Activated T-cell treated with anti-CD3 and anti-CD28 coated beads, Interleukin-2, amount 50 U/mL, for 4 hours (primary cell): ENCODE measurements around the gene VEGFB. TPM values are rescaled to one million over a fixed set of nuclear protein-coding genes. Genes with fewer than 3 reads are reported as not detected.

Experiments
- ATAC-seq, 2 donors: fragments of 200-7000 bp; cut with Tn5 transposase; one replicate each; pipeline ENCODE4 v1.10.0; 2021
- DNase-seq: peaks from one replicate; pipeline ENCODE4 v3.0.0-alpha.2; 2020
- H3K27me3 Mint-ChIP-seq: one replicate; pipeline ENCODE4 v1.8.0; 2021; ENCODE audit warnings: low read depth, mixed read lengths
- H3K36me3 Mint-ChIP-seq: one replicate; pipeline ENCODE4 v1.8.0; 2022; ENCODE audit warnings: mixed read lengths; ENCODE audit not compliant: insufficient read depth
- H3K4me1 Mint-ChIP-seq: one replicate; pipeline ENCODE4 v1.8.0; 2021; ENCODE audit warnings: low read depth, mixed read lengths
- H3K4me3 Mint-ChIP-seq: one replicate; pipeline ENCODE4 v1.8.0; 2021; ENCODE audit warnings: mild to moderate bottlenecking, moderate library complexity, mixed read lengths
- H3K9me3 Mint-ChIP-seq: one replicate; pipeline ENCODE4 v1.8.0; 2021; ENCODE audit warnings: mixed read lengths
- total RNA-seq, 3 donors: library from RNA; stranded (reverse); gene quantifications; one replicate each; pipeline ENCODE4 v1.2.1, GENCODE V29; 2021

VEGFB gene
- total RNA-seq, 3 donors from 2014 or later = 41.5 to 75.6 (median 53.2) TPM

DNA sequence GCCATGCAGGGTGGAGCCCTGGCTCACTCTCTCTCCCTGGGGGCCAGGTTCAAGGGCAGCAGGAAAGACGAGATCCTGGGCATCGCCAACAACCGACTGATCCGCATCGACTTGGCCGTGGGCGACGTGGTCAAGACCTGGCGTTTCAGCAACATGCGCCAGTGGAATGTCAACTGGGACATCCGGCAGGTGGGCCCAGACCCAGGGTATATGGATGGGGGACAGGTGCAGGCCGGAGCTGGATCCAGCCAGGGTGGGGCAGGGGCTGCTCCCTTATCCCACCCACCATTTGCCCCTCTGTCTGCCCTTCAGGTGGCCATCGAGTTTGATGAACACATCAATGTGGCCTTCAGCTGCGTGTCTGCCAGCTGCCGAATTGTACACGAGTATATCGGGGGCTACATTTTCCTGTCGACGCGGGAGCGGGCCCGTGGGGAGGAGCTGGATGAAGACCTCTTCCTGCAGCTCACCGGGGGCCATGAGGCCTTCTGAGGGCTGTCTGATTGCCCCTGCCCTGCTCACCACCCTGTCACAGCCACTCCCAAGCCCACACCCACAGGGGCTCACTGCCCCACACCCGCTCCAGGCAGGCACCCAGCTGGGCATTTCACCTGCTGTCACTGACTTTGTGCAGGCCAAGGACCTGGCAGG lies 11.3 kb upstream of the VEGFB start:
- ATAC-seq = no peak
- H3K9me3 Mint-ChIP-seq = no peaks in the 10 kb centered on the region
- no peak overlapping the region for H3K4me3 Mint-ChIP-seq
- peaks cover 21% of the 10 kb centered on the region for H3K4me1 Mint-ChIP-seq
- peaks cover 5% of the 10 kb centered on the region for H3K36me3 Mint-ChIP-seq
- no peak for DNase-seq
- no peaks in the 10 kb centered on the region for H3K27me3 Mint-ChIP-seq

DNA sequence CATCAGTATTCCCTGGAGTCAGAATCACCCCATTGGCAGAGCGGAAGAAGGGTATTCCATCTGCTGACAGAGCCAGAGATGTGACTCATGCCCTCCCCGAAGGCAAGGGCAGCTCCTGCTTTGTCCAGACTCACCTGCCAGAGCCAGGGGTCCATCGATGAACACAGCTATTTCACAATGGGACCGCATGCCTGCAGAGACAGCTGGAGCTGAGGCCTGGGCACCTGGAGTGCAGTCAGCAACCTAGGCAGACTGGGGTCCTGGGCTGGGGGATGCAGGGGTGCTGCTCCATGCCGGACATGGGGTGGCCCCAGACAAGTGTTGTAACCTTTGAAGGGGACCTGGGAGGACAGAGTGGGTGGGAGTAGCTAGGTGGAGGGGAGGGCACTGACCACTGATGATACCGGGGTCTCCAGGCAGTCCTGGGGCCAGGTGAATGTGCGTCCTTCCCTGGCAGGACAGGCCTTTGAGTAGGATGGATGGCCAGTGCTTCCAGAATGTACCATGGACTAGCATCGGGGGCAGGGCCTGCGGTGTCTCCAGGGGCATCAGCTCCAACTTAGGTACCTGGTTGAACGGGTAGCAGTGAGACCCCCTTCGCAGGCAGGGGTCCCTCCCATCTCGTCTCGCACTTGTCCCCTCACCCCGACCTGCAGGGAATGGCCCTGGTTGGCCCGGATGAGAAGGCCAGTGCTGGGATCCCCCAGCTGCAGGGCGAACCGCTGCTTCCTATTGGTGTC lies 10.1 kb upstream of the VEGFB start:
- ATAC-seq (no peak), DNase-seq (no peak)
- Mint-ChIP-seq H3K9me3 (no peaks in the 10 kb centered on the region), H3K27me3 (no peaks in the 10 kb centered on the region), H3K36me3 (no peaks in the 10 kb centered on the region), H3K4me3 (peak overlapping the region; percentile 86), H3K4me1 (peaks cover 28% of the 10 kb centered on the region)

- H3K4me1 Mint-ChIP-seq = peaks cover 35% of the 10 kb centered on the region
- DNase-seq (no peak), ATAC-seq (no peak)
- no peaks in the 10 kb centered on the region for H3K9me3 Mint-ChIP-seq
- H3K36me3 Mint-ChIP-seq = no peaks in the 10 kb centered on the region
- peak overlapping the region; percentile 86 for H3K4me3 Mint-ChIP-seq
- H3K27me3 Mint-ChIP-seq = no peaks in the 10 kb centered on the region
These were observed 9.3 kb upstream of the VEGFB start for GRCh38 chr11:64224891-64225607.

- Mint-ChIP-seq H3K27me3 (no peaks in the 10 kb centered on the region), H3K4me3 (peak within 1 kb of the TSS; percentile 86), H3K36me3 (no peaks in the 10 kb centered on the region), H3K9me3 (no peaks in the 10 kb centered on the region), H3K4me1 (peaks cover 38% of the 10 kb centered on the region)
- DNase-seq (peak; percentile 90), ATAC-seq (peak; percentile 78 to 80)
These were observed 8.5 kb upstream of the VEGFB start, which contains the start of the genes NUDT22 and TRPT1 for GRCh38 chr11:64225608-64226506. TSS of gene NUDT22 (plus strand) at chr11:64226274. CDS start at chr11:64226653, 379 bp downstream. TSS of gene TRPT1 (minus strand) at chr11:64226186. CDS start at chr11:64225860, 326 bp downstream.

GRCh38 chr11:64226507-64227051 lies 7.8 kb upstream of the VEGFB start:
- Mint-ChIP-seq H3K9me3 (no peaks in the 10 kb centered on the region), H3K4me1 (peaks cover 42% of the 10 kb centered on the region), H3K36me3 (no peaks in the 10 kb centered on the region), H3K4me3 (peak overlapping the region; percentile 86), H3K27me3 (no peaks in the 10 kb centered on the region)
- ATAC-seq (peak; percentile 46 to 55), DNase-seq (peak; percentile 38)

DNA sequence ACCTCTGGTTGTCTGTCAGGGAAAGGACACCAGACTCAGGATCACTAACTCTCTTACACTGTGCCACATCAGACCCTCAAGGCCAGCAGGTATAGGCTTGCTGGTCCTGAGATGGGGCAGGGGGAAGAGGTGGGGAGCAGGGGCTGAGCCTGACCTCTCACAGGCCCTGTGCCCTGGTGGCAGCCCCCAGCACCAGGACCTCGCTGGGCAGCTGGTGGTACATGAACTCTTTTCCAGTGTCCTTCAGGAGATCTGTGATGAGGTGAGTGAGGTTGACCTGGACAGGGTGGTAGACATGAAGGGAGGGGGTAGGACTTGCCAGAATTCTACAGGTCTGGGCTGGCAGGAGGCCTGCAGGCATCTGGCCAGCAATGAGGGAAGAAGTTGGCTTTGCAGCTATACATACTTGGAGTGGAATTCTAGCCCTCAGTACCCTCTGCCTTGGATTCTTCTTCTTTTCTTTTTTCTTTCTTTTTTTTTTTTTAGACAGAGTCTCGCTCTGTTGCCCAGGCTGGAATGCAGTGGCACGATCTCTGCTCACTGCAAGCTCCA lies 6.9 kb upstream of the VEGFB start:
- Mint-ChIP-seq H3K27me3 (no peaks in the 10 kb centered on the region), H3K9me3 (no peaks in the 10 kb centered on the region), H3K36me3 (no peaks in the 10 kb centered on the region), H3K4me1 (peaks cover 48% of the 10 kb centered on the region), H3K4me3 (peak overlapping the region; percentile 86)
- ATAC-seq (no peak), DNase-seq (no peak)

DNA sequence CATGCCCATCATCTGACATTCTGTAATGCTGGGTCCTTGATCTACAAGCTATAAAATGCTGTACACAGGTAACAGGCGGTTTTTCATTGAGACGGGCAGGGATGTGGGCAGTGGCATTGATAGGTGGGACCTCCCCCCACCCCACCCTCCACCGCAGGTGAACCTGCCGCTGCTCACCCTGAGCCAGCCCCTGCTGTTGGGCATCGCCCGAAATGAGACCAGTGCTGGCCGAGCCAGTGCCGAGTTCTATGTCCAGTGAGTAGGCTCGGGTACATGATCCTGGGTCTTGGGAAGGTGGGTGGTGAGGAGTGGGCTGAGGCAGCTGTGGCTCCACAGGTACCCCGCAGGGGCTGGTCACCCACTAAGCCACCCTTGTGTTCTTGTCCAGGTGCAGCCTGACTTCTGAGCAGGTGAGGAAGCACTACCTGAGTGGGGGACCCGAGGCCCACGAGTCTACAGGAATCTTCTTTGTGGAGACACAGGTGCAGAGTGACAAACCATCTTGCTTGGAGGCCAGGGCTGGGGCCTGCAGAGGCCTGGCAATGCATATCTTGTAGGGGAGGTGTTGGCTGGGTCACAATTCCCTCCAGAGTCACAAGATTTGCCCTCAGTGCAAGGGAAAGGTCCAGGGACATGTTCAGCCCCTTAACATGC lies 5.2 kb upstream of the VEGFB start:
- no peak for DNase-seq
- no peak for ATAC-seq
- Mint-ChIP-seq H3K27me3 (no peaks in the 10 kb centered on the region), H3K4me1 (peaks cover 54% of the 10 kb centered on the region), H3K36me3 (no peaks in the 10 kb centered on the region), H3K9me3 (no peaks in the 10 kb centered on the region), H3K4me3 (peak overlapping the region; percentile 83)

DNA sequence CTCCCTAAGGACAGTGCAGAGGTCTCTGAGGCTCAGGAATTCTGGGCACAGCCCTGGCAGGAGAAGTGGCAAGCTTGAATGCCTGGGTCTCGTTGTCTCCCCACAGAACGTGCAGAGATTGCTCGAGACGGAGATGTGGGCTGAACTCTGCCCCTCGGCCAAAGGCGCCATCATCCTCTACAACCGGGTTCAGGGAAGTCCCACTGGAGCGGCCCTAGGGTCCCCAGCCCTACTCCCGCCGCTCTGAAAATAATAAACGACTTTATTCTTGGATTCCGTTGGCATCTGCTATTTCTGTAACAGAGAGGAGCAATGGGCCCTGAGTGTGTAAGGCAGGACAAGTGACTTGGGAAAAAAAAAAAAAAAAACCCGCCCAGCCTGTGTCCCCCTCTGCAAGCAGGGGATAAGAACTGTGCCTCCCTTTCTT lies 4.6 kb upstream of the VEGFB start:
- Mint-ChIP-seq H3K27me3 (no peaks in the 10 kb centered on the region), H3K9me3 (no peaks in the 10 kb centered on the region), H3K4me1 (peaks cover 53% of the 10 kb centered on the region), H3K4me3 (peak overlapping the region; percentile 83), H3K36me3 (no peaks in the 10 kb centered on the region)
- no peak for ATAC-seq
- no peak for DNase-seq

DNA sequence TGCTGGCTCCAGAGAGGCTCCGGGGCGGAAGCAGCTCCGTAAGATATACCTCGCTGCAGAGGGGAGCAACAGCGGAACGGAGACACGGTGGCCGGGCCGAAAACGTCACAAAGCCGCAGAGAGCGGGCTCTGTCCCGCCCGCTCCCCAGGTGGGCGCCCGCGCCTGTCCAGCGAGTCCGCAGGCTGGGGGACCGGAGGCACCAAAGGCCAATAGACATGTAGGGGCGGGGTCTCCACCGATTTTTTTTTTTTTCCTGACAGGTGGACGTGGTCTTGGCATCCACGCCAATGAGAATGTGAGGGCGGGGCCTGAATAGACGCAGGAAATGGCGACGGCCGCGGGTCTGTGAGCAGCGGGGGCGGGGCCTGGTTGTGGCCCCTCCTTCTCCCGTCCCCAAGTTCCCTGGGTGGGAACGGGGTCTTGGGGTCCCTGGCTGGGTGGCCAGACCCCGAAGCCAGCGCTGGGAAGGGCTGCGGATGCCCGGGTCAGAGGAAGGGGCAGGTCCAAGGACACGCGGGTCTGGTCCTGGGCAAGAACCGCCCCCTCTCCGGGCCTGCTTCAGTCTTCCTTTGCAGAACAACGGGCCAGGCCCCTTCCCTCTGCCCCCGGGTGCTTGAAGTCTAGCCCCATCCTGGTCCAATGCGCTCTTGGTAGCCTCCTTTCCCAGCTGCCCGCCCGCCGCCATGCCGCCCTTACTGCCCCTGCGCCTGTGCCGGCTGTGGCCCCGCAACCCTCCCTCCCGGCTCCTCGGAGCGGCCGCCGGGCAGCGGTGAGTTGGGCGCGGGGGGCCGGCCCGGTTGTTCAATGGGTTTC lies 4.0 kb upstream of the VEGFB start, which contains the start of gene DNAJC4:
Gene DNAJC4, plus strand, starts transcription at position 378 of the 814 bp plus-strand sequence. Its CDS starts 307 bp downstream, at position 685.
- Mint-ChIP-seq H3K4me3 (peak within 1 kb of the TSS; percentile 83), H3K36me3 (no peaks in the 10 kb centered on the region), H3K27me3 (no peaks in the 10 kb centered on the region), H3K4me1 (peaks cover 51% of the 10 kb centered on the region), H3K9me3 (no peaks in the 10 kb centered on the region)
- peak; percentile 79 for DNase-seq
- ATAC-seq = peak; percentile 48 to 51

DNA sequence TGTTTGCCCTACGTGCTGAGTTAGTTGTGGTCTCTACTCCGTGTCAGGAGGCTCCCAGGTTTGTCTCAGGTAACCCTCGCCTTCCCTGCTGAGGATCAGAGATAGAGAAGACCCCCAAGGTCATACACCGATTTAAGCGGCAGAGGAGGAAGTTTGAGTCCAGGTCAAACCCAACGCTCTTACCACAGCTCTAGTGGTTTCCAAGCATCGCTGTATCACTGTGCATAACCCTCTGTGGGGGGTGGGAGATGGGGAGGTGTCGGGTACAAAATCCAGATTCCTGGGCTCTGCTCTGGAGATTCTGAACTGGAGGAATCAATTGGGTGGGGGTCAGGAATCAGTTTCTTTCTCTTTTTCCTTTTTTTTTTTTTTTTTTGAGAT lies 3.4 kb upstream of the VEGFB start:
- H3K27me3 Mint-ChIP-seq = no peaks in the 10 kb centered on the region
- H3K4me1 Mint-ChIP-seq = peaks cover 55% of the 10 kb centered on the region
- DNase-seq = no peak
- H3K4me3 Mint-ChIP-seq = peak overlapping the region; percentile 83
- no peaks in the 10 kb centered on the region for H3K9me3 Mint-ChIP-seq
- no peaks in the 10 kb centered on the region for H3K36me3 Mint-ChIP-seq
- no peak for ATAC-seq

DNA sequence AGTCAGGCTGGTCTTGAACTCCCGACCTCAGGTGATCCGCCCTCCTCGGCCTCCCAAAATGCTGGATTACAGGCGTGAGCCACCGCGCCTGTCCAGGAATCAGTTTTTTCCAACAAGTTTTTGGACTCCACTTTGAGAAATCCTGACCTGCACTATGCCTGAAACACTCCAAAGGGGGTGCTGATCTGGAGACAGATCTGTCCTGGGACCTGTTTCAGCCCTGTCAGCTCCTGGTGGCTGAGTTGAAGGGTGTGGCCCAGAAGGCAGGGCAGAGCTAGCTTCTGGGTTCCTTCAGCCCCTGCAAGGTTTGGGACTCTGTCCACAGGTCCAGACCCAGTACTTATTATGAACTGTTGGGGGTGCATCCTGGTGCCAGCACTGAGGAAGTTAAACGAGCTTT lies 2.8 kb upstream of the VEGFB start:
- no peaks in the 10 kb centered on the region for H3K27me3 Mint-ChIP-seq
- H3K9me3 Mint-ChIP-seq = no peaks in the 10 kb centered on the region
- H3K36me3 Mint-ChIP-seq = no peaks in the 10 kb centered on the region
- ATAC-seq = no peak
- peak overlapping the region; percentile 83 for H3K4me3 Mint-ChIP-seq
- DNase-seq = no peak
- peaks cover 55% of the 10 kb centered on the region for H3K4me1 Mint-ChIP-seq

DNA sequence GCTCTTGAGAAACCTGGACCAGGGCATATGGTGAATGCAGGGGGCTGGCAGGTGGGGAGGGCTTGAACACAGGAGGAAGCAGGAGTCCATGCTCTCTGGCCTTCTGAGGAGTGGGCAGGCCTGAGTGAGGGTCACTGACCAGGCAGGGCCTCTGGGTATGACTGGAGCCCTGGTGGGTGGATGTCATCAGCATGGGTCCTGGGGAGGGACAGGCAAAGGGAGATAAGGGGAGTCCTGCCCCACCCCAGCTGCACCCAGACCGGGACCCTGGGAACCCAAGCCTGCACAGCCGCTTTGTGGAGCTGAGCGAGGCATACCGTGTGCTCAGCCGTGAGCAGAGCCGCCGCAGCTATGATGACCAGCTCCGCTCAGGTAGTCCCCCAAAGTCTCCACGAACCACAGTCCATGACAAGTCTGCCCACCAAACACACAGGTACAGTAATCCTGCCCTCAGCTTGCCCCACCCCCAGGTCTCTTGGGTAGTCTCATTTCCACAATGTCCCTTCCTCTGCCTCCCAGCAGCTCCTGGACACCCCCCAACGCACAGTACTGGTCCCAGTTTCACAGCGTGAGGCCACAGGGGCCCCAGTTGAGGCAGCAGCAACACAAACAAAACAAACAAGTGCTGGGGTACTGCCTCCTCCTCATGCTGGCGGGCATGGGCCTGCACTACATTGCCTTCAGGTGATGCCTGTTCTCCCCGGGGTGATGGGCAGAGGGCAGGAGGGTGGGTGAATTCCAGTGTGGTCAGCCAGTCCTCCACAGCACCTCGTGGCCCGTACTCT lies 2.0 kb upstream of the VEGFB start:
- H3K27me3 Mint-ChIP-seq = no peaks in the 10 kb centered on the region
- no peaks in the 10 kb centered on the region for H3K9me3 Mint-ChIP-seq
- H3K4me1 Mint-ChIP-seq = peaks cover 48% of the 10 kb centered on the region
- no peaks in the 10 kb centered on the region for H3K36me3 Mint-ChIP-seq
- no peak for DNase-seq
- H3K4me3 Mint-ChIP-seq = peak overlapping the region; percentile 33
- ATAC-seq = no peak
